T follicular helper cell (primary cell): Measurements from ENCODE around the gene PSMB2.
"Not testable (repeated sequence)": the region's sequence is repeated elsewhere in the genome, so short reads cannot be mapped to it uniquely, and the experiment has no call there.

Experiments
- DNase-seq: peaks from one replicate; pipeline ENCODE4 v3.0.0-alpha.2; 2020; ENCODE audit warnings: low read depth

The PSMB2 gene

GRCh38 chr1:35592991-35593769 is 48.1 kb downstream of the PSMB2 start:
- DNase-seq, result no peak

GRCh38 chr1:35591211-35591610 is 50.1 kb downstream of the PSMB2 start:
- no peak for DNase-seq

- DNase-seq, result no peak
Measured at GRCh38 chr1:35590476-35591040, 50.8 kb downstream of the PSMB2 start.

GRCh38 chr1:35589516-35590427 is 51.6 kb downstream of the PSMB2 start:
- no peak for DNase-seq

GRCh38 chr1:35588197-35588910 is 53.0 kb downstream of the PSMB2 start:
- DNase-seq, result no peak

- DNase-seq, result no peak
Measured at GRCh38 chr1:35587736-35588135, 53.6 kb downstream of the PSMB2 start.

- no peak for DNase-seq
Measured at GRCh38 chr1:35586808-35587207, 54.5 kb downstream of the PSMB2 start.

- DNase-seq, result not testable (repeated sequence)
Measured at GRCh38 chr1:35585805-35586204, 55.5 kb downstream of the PSMB2 start.

GRCh38 chr1:35585281-35585680 is 56.0 kb downstream of the PSMB2 start:
- no peak for DNase-seq

GRCh38 chr1:35581621-35582020 is 59.7 kb downstream of the PSMB2 start:
- not testable (repeated sequence) for DNase-seq

- DNase-seq, result no peak
Measured at GRCh38 chr1:35580949-35581388, 60.4 kb downstream of the PSMB2 start.

GRCh38 chr1:35577071-35577998 is 64.0 kb downstream of the PSMB2 start:
- DNase-seq, result no peak

- not testable (repeated sequence) for DNase-seq
Measured at GRCh38 chr1:35576766-35577070, 64.6 kb downstream of the PSMB2 start.

- no peak for DNase-seq
Measured at GRCh38 chr1:35576061-35576765, 65.1 kb downstream of the PSMB2 start.

GRCh38 chr1:35575416-35575958 is 65.8 kb downstream of the PSMB2 start:
- no peak for DNase-seq

- DNase-seq, result no peak
Measured at GRCh38 chr1:35574655-35575415, 66.5 kb downstream of the PSMB2 start.

GRCh38 chr1:35574125-35574654 is 67.1 kb downstream of the PSMB2 start:
- DNase-seq, result no peak

GRCh38 chr1:35573198-35574124 is 67.9 kb downstream of the PSMB2 start, which contains the start of gene TFAP2E:
TSS of gene TFAP2E (plus strand) at chr1:35573314. CDS start at chr1:35573578, 264 bp downstream.
- no peak for DNase-seq
